ENCODE results near the gene LRRC47. TPM values are rescaled to one million over a fixed set of nuclear protein-coding genes. Genes with fewer than 3 reads are reported as not detected.

The LRRC47 gene
- total RNA-seq, 1 donor from 2014 or later, result 45.8 TPM

DNA sequence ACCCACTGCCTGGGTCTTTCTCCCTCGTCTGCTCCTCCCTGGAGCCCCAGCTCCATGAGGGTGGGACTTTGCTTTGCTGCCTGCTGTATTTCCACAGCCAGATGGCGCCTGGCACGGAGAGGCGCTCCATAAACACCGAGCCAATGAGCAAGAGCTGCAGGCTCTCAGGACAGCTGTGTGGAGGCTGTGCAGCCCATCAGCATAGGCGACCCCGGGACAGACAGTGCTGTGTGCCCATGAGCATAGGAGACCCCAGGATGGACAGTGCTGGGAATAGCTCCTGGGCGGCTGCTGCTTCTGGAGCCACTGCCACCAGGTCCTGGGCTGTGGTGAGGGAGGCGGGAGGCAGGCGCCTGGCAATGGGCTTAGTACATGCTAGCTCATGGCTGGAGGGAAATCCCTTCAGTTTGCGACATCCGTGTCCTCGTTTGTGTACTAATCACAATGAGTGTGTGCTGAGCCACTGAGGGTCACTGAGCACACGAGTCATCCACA is 31.6 kb upstream of the LRRC47 start:
- Mint-ChIP-seq H3K4me1 (ENCODE audit: low read depth) (no peaks in the 10 kb centered on the region), H3K36me3 (ENCODE audit: low read depth) (peaks cover 40% of the 10 kb centered on the region), H3K9me3 (ENCODE audit: low read depth) (no peaks in the 10 kb centered on the region), H3K4me3 (ENCODE audit: unreplicated experiment) (no peak overlapping the region), H3K27me3 (ENCODE audit: low read depth) (no peaks in the 10 kb centered on the region), H3K27ac (ENCODE audit: unreplicated experiment) (no peak overlapping the region)
- DNase-seq (ENCODE audit: low spot score), result peak; percentile 82
- no peak for TF ChIP-seq CTCF (IDR thresholded peaks at IDR 0.05)

DNA sequence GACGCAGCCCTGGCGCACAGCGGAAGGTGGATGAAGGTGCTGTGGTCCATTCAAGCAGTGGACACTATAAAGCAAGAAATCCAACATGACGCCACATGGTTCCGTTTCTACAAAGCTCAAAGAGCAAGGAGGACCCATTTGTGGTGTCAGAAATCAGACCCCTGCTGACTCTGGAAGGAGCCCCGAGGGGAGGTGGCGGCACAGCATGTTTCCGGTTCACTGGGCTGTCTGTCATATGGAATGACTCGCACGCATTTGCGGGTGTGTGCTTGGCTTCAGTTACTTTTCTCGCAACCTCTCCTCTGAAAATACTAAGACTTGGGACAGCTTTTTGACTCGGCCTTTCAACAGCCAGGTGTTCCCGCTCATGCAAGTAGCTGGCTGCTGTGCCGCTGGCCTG is 29.1 kb upstream of the LRRC47 start:
- H3K27ac Mint-ChIP-seq (ENCODE audit: unreplicated experiment), result no peak overlapping the region
- no peaks in the 10 kb centered on the region for H3K27me3 Mint-ChIP-seq (ENCODE audit: low read depth)
- H3K4me3 Mint-ChIP-seq (ENCODE audit: unreplicated experiment), result no peak overlapping the region
- DNase-seq (ENCODE audit: low spot score), result no peak
- no peaks in the 10 kb centered on the region for H3K4me1 Mint-ChIP-seq (ENCODE audit: low read depth)
- no peaks in the 10 kb centered on the region for H3K9me3 Mint-ChIP-seq (ENCODE audit: low read depth)
- TF ChIP-seq CTCF (IDR thresholded peaks at IDR 0.05), result no peak
- H3K36me3 Mint-ChIP-seq (ENCODE audit: low read depth), result peaks cover 42% of the 10 kb centered on the region

DNA sequence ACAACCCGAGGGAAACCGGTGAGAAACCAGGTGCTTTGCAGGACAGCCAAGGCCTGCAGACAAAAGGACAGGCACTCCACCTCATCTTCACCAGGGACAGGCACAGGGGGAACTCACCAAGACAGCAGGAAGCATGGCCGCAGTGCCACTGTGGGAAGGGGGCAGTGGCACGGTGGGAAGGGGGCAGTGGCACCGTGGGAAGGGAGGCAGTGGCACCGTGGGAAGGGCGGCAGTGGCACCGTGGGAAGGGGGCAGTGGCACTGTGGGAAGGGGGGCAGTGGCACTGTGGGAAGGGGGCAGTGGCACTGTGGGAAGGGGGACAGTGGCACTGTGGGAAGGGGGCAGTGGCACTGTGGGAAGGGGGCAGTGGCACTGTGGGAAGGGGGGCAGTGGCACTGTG is 28.4 kb upstream of the LRRC47 start:
- no peak for DNase-seq (ENCODE audit: low spot score)
- H3K9me3 Mint-ChIP-seq (ENCODE audit: low read depth), result no peaks in the 10 kb centered on the region
- peaks cover 43% of the 10 kb centered on the region for H3K36me3 Mint-ChIP-seq (ENCODE audit: low read depth)
- H3K4me3 Mint-ChIP-seq (ENCODE audit: unreplicated experiment), result no peak overlapping the region
- no peaks in the 10 kb centered on the region for H3K27me3 Mint-ChIP-seq (ENCODE audit: low read depth)
- no peak for TF ChIP-seq CTCF (IDR thresholded peaks at IDR 0.05)
- H3K4me1 Mint-ChIP-seq (ENCODE audit: low read depth), result peaks cover 6% of the 10 kb centered on the region
- H3K27ac Mint-ChIP-seq (ENCODE audit: unreplicated experiment), result no peak overlapping the region

- Mint-ChIP-seq H3K9me3 (ENCODE audit: low read depth) (no peaks in the 10 kb centered on the region), H3K27me3 (ENCODE audit: low read depth) (no peaks in the 10 kb centered on the region), H3K36me3 (ENCODE audit: low read depth) (peaks cover 33% of the 10 kb centered on the region), H3K4me1 (ENCODE audit: low read depth) (peaks cover 13% of the 10 kb centered on the region), H3K27ac (ENCODE audit: unreplicated experiment) (no peak overlapping the region), H3K4me3 (ENCODE audit: unreplicated experiment) (no peak overlapping the region)
- no peak for DNase-seq (ENCODE audit: low spot score)
- no peak for TF ChIP-seq CTCF (IDR thresholded peaks at IDR 0.05)
Observed at GRCh38 chr1:3822421-3822820, 26.1 kb upstream of the LRRC47 start.

DNA sequence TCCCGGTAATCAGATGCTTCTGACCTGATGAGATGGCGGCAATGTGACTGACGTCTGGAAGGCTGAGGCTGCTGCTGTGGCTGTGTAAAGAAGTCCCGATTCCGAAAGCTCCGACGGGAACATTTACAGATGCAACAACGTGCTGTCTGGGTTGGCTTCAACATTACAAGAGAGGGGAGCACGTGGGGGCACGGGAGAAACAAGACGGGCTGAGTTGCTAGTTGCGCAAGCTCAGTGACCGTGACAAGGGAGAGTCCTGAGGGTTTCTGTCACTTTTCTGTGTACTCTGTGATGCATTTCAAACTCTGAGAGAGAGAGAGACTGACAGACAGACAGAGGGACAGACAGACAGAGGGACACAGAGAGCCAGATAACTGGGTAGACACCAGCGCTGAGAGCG is 25.6 kb upstream of the LRRC47 start:
- Mint-ChIP-seq H3K4me1 (ENCODE audit: low read depth) (peaks cover 13% of the 10 kb centered on the region), H3K27ac (ENCODE audit: unreplicated experiment) (no peak overlapping the region), H3K9me3 (ENCODE audit: low read depth) (no peaks in the 10 kb centered on the region), H3K27me3 (ENCODE audit: low read depth) (no peaks in the 10 kb centered on the region), H3K36me3 (ENCODE audit: low read depth) (peaks cover 34% of the 10 kb centered on the region), H3K4me3 (ENCODE audit: unreplicated experiment) (no peak overlapping the region)
- no peak for DNase-seq (ENCODE audit: low spot score)
- no peak for TF ChIP-seq CTCF (IDR thresholded peaks at IDR 0.05)
